GM15510 (cell line): ENCODE data around the gene AKT1S1.

Source experiments
- POLR2A ChIP-seq: IDR thresholded peaks from 3 replicates; pipeline ENCODE4 v1.6.1; 2011; ENCODE audit warnings: borderline replicate concordance; ENCODE audit not compliant: insufficient read length; ENCODE audit errors: extremely low read depth

AKT1S1 gene

DNA sequence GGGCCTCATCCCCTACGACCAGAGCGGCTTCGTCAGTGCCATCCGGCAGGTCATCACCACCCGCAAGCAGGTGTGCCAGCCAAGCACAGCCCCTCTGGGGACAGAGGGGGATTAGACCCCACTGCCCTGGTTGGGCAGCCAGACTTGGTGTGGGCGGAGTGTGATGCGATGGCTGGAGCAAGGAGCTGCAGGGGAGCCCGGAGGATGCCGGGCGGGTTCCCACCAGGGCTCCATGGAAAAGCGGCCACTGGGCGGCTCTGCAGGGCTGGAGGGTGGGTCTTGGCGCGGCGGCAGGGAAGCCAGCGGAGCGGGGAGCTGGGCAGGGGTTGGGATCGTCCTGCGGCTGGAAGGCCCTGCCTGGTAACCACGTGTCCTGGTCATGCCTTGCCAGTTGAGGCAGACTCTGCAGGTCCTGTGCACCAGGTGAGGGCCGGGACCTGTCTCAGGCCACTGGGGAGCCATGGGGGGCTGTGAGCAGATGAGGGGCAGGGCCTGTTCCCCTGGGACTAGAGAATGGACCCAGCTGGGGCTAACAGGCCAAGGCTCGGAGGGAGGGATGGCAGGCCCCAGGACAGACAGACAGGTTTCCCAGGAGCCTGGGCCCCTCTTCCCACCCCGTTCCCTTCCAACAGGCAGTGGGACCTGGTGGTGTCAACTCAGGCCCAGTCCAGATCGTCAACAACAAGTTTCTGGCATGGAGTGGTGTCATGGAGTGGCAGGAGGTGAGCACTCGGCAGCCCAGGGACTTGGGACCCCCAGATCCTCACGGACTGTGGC, 19.9 kb downstream of the AKT1S1 start:
- TF ChIP-seq POLR2A = peak; percentile 18

DNA sequence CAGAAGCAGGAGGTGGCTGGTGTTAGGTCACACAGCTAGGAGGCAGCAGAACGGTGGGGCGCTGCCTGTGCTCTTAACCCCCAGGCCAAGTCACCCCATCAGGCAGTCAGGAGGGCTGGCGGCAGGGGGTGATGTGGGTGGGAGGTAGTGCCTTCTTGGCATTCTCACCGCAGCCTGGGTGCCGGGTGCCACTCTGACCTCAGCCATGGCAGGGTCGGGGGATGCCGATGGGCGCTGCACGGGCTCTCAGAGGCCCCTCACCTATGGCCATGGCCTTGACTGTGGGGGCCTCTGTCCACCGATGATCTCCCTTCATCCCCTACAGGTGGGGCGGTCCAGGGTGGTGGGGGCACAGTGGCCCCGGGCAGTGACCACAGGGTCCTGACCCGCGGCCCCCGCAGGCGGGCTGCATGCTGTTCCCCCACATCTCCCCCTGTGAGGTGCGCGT, 20.6 kb downstream of the AKT1S1 start:
- TF ChIP-seq POLR2A = no peak

DNA sequence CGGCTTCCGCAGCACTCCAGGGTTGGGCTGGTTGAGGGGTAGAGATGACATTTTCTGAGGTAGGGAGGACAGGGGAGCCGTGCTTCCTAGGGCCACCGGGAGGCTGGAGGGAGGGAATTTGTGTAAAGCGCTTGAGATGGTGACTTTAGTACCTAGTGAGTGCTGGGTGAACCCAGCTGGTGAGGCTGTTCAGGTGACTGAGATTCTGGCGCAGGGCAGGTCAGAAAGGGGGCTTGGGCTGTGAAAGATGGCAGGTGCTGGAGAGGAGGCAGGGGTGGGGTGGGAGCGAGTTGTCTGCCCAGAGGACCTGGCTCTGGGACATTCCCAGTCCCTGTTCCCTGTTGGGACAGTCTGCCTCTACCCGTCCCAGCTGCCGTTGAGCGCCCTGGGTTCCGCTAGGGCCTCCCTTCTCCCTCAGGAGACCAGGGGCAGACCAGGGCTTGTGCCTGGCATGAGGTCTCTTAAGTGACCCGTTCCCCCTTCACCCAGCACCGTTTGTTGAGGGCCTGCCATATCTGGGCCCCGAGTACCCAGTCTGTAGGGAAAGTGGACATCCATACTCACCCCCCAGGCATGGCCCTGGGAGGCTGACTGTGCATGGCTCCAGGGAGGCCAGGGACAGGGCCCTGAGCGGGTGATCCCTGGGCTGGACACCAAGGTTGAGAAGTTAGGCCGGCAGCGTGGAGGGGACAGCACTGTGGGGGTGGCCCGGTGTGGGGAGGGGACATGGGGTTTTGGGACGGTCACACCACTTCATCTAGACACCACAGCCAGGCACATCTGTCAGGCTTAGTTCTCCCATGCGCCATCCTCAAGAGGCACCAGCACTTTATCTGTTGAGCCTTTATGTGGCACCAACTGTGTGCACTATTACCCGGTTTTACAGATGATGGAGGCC, 21.2 kb downstream of the AKT1S1 start:
- no peak for TF ChIP-seq POLR2A

DNA sequence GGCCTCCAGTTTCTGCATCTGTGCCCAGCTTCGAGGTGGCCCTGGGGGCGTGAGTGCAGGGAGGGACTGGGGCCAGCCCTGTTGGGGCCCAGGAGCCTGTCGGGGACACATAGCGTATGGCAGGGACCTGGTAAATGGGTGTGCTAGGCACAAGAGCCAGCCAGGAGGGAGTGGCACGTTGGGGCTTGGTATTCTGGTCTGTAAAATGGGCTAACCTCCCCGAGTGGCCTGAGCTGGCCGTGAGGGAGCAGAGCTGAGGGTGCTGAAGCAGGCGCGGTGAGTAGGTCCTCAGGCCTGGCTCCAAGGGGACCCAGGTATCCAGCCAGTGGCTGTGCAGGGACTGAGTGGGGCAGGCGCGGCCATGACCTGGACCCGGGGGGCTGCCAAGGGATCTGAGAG, 21.9 kb downstream of the AKT1S1 start:
- TF ChIP-seq POLR2A = no peak

DNA sequence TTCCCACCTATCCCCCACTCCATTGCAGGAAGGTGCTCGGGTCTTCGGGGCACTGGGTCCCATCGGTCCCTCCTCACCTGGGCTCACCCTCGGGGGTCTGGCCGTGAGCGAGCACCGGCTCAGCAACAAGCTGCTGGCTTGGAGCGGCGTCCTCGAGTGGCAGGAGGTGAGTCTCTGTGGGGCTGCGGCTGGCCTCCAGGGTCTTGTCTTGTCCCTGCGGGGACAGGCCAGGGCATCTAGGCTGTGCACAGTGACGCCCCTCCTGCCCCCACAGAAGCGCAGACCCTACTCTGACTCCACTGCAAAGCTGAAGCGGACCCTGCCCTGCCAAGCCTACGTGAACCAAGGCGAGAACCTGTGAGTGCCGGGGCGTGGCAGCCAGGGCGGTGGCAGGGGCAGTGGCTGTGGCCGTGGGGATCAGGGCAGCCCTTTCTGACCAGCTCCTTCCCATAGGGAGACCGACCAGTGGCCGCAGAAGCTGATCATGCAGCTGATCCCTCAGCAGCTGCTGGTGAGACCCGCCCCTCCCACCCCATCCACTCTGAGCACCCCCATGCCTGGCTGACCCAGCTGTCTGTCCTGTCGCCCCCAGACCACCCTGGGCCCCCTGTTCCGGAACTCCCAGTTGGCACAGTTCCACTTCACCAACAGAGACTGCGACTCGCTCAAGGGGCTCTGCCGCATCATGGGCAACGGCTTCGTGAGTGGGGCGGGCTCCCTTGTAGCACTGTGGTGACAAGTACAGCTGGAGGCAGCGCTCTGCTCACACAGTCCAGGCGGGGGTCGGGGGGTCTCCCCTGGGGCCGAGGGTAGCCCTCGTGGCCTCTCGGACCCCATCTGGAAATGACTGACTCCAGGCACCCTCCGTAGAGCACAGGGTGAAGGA, 22.5 kb downstream of the AKT1S1 start:
- no peak for TF ChIP-seq POLR2A

DNA sequence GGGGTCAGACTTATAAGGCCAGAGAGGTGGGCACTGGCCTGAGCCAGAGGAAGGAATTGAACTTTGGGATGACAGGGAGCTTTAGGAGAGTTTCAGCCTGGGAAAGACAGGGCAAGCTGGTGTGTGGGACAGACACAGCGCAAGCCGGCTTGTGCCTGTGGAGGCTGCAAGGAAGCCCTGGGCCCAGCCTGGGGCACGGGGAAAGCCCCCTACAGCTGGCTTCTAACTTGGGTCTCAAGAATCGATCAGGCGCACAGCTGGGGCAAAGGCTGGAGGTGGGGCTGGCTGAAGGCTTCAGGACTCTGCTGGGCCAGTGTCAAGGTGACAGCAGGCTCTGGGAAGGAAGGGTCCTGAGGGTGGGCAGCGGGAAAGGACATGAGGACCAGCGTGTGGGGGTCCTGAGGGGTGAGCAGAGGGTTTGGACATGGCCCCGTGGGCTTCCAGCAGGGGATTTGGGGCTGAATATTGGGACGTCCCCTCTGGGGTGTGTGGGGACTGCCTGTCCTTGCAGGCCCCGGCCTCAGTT, 23.2 kb downstream of the AKT1S1 start:
- TF ChIP-seq POLR2A = no peak

DNA sequence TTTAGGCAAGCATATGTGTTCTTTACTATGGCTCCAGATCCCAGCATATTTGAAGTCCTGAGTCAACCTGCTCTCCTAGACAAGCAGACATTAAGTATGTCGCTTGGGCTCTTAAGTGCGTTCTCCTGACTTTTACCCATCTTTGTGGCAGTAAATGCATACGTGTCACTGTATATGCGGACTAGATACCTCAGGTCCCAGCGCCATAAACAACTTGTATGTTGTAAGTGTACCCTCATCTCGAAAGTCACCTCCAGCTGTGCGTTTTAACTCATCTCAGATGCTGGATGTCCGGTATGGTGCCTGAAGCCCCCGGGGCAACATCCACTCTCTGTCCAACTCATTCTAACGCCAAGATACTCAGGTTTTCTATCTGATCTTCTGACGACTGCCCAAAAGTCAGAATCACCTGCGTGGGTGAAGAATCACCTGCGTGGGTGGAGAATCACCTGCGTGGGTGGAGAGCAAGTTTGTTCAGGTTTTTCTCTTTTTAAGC, 24.5 kb downstream of the AKT1S1 start:
- TF ChIP-seq POLR2A = no peak

DNA sequence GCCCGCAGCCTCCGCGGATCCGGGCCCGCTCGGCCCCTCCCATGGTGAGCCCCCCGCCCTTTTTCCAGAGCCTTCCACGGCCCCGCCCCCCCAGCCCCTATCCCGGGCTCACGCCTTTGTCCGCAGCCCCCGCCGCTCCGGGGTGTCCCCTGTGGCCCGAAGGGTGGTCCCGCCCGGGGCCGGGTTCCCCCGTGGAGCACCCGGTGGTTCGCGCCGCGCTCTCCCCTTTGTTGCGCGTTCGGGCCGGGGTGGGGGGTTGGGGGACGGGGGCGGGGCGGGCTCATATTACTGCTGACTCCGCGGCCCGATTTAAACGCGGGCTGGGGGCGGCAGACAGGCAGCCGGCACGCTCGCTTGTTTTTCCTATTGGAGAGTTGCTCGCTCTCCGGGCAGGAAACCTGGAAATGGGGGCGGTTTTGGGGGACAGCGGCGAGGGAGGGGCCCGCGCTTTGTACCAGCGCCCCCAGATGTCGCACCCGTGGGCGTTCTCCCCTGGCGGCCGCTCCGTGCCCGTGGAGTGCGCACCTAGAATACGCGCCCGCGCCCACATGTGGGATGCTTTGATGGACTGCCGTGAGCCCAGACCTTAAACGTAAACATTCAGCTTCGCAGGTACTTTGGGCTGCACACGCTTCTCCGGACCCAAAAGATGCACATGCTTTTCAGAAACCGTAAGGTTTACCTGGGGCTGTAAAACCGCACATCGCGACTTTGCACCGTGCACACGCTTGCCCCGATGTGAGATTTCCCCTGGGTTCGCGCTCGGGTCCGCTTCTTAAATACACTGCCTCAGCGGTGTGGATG, 25.5 kb downstream of the AKT1S1 start:
- TF ChIP-seq POLR2A = no peak

DNA sequence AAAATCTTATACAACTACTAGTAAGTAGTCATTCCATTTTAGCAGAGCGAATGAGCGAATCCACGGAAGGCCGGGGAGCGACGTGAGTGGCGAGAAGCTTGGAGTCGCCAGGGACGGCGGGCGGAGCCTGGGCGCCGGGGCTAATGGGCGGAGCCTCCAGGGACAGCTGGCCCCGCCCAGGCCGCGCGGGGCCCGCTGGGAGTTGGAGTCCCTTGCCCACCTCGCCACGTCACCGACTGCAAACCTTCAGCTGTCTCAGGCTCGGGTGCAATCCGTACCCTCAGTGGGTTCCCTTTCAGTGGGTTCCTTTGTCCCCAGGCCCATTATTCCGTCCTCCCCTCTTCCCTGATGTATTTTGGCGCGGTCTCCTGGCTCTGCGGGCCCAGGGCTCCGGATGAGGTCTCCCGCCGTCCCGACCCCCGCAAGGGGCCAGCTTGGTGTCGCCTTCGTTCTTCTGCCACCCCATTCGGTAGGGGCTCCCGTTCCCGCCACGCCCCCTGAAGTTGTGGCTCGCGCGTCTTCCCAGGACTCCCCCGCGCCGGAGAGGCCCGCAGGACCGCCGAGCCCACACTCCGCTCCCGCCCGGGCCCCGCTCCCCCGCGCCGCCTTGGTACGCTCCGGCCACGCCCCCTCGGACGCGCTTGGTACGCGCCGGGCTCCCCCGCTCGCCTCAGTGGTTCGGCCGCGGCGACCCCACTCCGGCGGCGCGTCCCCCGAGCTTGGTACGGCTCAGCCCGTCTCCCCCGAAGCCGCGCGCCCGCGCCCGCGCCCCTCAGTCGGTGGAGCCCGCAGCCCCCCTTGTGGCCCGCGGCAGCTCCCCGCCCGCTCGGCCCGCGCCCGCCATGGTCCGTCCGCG, 26.4 kb downstream of the AKT1S1 start, which contains the start of gene PTOV1:
TSS of gene PTOV1 (plus strand) at position 673 of the 856 bp plus-strand sequence.
- TF ChIP-seq POLR2A = peak; percentile 60

DNA sequence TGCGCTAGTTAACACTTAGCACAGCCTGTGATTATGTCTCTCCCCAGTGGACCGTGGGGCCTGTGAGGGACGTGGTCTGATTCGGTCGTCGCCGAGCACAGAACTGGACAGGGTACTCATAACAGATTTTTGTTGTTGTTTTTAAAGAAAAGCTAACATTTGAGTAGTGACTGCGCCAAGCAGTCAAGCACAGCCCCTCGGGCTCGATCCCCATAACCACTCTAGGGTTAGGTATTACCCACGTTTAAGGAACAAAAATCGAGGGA, 27.0 kb downstream of the AKT1S1 start:
- TF ChIP-seq POLR2A = no peak

DNA sequence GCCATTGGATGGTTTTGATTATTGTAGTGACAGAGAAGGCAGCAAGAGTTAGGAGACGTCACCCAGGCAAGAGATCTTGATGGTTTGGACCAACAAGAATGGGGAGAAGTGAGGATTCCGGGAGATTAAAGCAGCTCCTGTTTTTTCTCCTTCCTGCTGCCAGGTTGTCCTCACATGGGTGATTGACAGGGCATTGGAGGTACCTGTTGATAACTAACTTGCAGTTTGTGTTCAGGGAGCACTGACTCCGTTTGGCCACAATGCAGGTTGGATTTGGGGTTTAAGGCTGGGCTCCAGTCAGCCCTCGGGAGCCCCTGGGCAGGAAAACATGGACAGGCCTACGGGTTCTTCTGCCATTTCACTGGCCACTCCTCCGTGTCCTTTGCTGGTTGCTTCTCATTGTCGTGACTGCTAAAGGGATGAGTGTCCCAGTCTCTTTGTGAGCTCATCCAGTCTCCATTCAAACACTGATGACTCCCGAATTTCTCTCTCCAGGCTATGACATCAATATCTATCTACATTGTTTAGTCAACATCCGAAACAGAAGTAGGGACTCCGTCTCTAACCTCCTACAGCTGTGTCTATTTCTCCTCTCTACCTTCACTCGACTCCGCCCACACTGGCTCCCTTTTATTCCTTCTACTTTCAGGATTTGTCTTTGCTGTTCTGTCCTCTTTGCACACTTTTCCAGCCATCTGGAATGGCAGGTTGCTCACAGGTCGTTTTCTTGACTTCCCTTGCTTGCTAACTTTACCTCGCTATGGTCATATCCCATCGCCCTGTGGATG, 27.5 kb downstream of the AKT1S1 start:
- no peak for TF ChIP-seq POLR2A

DNA sequence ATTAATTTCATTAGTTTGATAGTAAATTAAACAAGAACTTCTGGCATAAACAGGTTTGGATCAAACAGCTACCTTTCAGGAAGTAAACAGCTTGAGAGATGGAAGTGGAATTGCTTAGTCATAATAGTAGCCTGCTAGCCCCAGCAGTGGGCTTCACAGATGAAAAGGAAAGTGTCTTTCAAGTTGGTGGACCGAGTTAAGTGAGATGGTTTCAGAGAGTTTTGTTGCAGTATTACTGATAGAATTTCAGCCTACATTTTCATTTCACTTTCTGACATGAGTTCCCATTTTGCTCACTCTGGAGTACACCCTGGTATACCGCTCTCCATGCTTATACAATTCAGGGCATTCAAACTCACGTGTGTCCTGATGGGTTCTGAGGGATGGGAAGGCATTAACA, 28.2 kb downstream of the AKT1S1 start:
- TF ChIP-seq POLR2A = no peak
